ENCODE data around the gene CD5L.

Gene CD5L

GRCh38 chr1:157806431-157807149, 35.0 kb downstream of the CD5L start:
- DNase-seq, result no peak

- DNase-seq, result no peak
These were observed 37.8 kb downstream of the CD5L start for GRCh38 chr1:157803851-157804250.

- no peak for DNase-seq
These were observed 41.6 kb downstream of the CD5L start for GRCh38 chr1:157799996-157800395.

GRCh38 chr1:157798211-157798610, 43.4 kb downstream of the CD5L start:
- DNase-seq, result no peak

- DNase-seq, result no peak
These were observed 56.4 kb downstream of the CD5L start for GRCh38 chr1:157785248-157785647.

- DNase-seq, result no peak
These were observed 56.8 kb downstream of the CD5L start for GRCh38 chr1:157784801-157785200.

GRCh38 chr1:157782931-157783330, 58.7 kb downstream of the CD5L start:
- DNase-seq, result no peak

- no peak for DNase-seq
These were observed 60.6 kb downstream of the CD5L start for GRCh38 chr1:157781048-157781447.
